HG03039 (cell line): ENCODE data around the gene PTN.

Experiments used
- ATAC-seq: cut with Tn5 transposase; IDR thresholded peaks from one replicate; pipeline ENCODE4 v1.9.1; 2021; ENCODE audit warnings: mild to moderate bottlenecking, moderate library complexity; ENCODE audit not compliant: unreplicated experiment

The PTN gene

GRCh38 chr7:137324796-137325696 is 18.5 kb downstream of the PTN start:
- ATAC-seq = no peak

GRCh38 chr7:137316648-137317353 is 26.7 kb downstream of the PTN start:
- ATAC-seq = no peak

- no peak for ATAC-seq
These were observed 30.3 kb downstream of the PTN start for GRCh38 chr7:137313201-137313600.

GRCh38 chr7:137306748-137307147 is 36.8 kb downstream of the PTN start:
- no peak for ATAC-seq

GRCh38 chr7:137305901-137306621 is 37.5 kb downstream of the PTN start:
- ATAC-seq = no peak

GRCh38 chr7:137304624-137305235 is 38.8 kb downstream of the PTN start:
- ATAC-seq = no peak

GRCh38 chr7:137304165-137304564 is 39.4 kb downstream of the PTN start:
- ATAC-seq = no peak

- ATAC-seq = no peak
These were observed 41.5 kb downstream of the PTN start for GRCh38 chr7:137302081-137302480.

- no peak for ATAC-seq
These were observed 45.1 kb downstream of the PTN start for GRCh38 chr7:137298464-137298794.

GRCh38 chr7:137297551-137298463 is 45.7 kb downstream of the PTN start:
- ATAC-seq = no peak

GRCh38 chr7:137296576-137296975 is 47.0 kb downstream of the PTN start:
- no peak for ATAC-seq

- ATAC-seq = no peak
These were observed 47.7 kb downstream of the PTN start for GRCh38 chr7:137295739-137296324.

GRCh38 chr7:137289101-137289500 is 54.4 kb downstream of the PTN start:
- ATAC-seq = no peak

GRCh38 chr7:137287651-137288258 is 55.8 kb downstream of the PTN start:
- ATAC-seq = no peak

- no peak for ATAC-seq
These were observed 60.4 kb downstream of the PTN start for GRCh38 chr7:137283153-137283552.

GRCh38 chr7:137282043-137282442 is 61.5 kb downstream of the PTN start:
- ATAC-seq = no peak

- ATAC-seq = no peak
These were observed 67.3 kb downstream of the PTN start for GRCh38 chr7:137276189-137276588.

- ATAC-seq = no peak
These were observed 71.3 kb downstream of the PTN start for GRCh38 chr7:137272249-137272648.

GRCh38 chr7:137269240-137269639 is 74.3 kb downstream of the PTN start:
- no peak for ATAC-seq
